ENCODE results near the gene RTN4RL2.

RTN4RL2 gene

GRCh38 chr11:57501953-57502352 lies 41.6 kb downstream of the RTN4RL2 start:
- Histone ChIP-seq H3K36me3 (ENCODE audit: insufficient read depth) (no peaks in the 10 kb centered on the region), H4K20me1 (ENCODE audit: insufficient read depth) (no peaks in the 10 kb centered on the region), H3K4me2 (no peak overlapping the region), H3K27ac (no peak overlapping the region), H3K27me3 (ENCODE audit: insufficient read depth, low read depth) (no peaks in the 10 kb centered on the region), H3K79me2 (ENCODE audit: insufficient read depth, low read depth) (no peaks in the 10 kb centered on the region), H3K4me1 (ENCODE audit: low read depth, poor library complexity, severe bottlenecking) (no peaks in the 10 kb centered on the region), H3K4me3 (IDR thresholded peaks at IDR 0.05; ENCODE audit: insufficient read depth, low read depth, low read length) (no peak overlapping the region), H3K9ac (no peak overlapping the region), H2AFZ (ENCODE audit: low read depth) (no peak overlapping the region)
- TF ChIP-seq CTCF (conservative IDR thresholded peaks at IDR 0.05; ENCODE audit: low read depth, low read length): no peak

GRCh38 chr11:57502376-57502775 lies 42.0 kb downstream of the RTN4RL2 start:
- H3K36me3 ChIP-seq (ENCODE audit: insufficient read depth): no peaks in the 10 kb centered on the region
- H3K79me2 ChIP-seq (ENCODE audit: insufficient read depth, low read depth): no peaks in the 10 kb centered on the region
- no peak overlapping the region for H2AFZ ChIP-seq (ENCODE audit: low read depth)
- H4K20me1 ChIP-seq (ENCODE audit: insufficient read depth): no peaks in the 10 kb centered on the region
- H3K4me2 ChIP-seq: no peak overlapping the region
- no peak overlapping the region for H3K9ac ChIP-seq
- TF ChIP-seq CTCF (conservative IDR thresholded peaks at IDR 0.05; ENCODE audit: low read depth, low read length): no peak
- no peak overlapping the region for H3K4me3 ChIP-seq (IDR thresholded peaks at IDR 0.05; ENCODE audit: insufficient read depth, low read depth, low read length)
- no peaks in the 10 kb centered on the region for H3K27me3 ChIP-seq (ENCODE audit: insufficient read depth, low read depth)
- no peak overlapping the region for H3K27ac ChIP-seq
- H3K4me1 ChIP-seq (ENCODE audit: low read depth, poor library complexity, severe bottlenecking): no peaks in the 10 kb centered on the region

GRCh38 chr11:57502870-57503269 lies 42.5 kb downstream of the RTN4RL2 start:
- Histone ChIP-seq H3K36me3 (ENCODE audit: insufficient read depth) (no peaks in the 10 kb centered on the region), H4K20me1 (ENCODE audit: insufficient read depth) (no peaks in the 10 kb centered on the region), H3K4me3 (IDR thresholded peaks at IDR 0.05; ENCODE audit: insufficient read depth, low read depth, low read length) (no peak overlapping the region), H3K4me1 (ENCODE audit: low read depth, poor library complexity, severe bottlenecking) (no peaks in the 10 kb centered on the region), H3K4me2 (no peak overlapping the region), H3K27ac (no peak overlapping the region), H3K27me3 (ENCODE audit: insufficient read depth, low read depth) (no peaks in the 10 kb centered on the region), H2AFZ (ENCODE audit: low read depth) (no peak overlapping the region), H3K79me2 (ENCODE audit: insufficient read depth, low read depth) (no peaks in the 10 kb centered on the region), H3K9ac (no peak overlapping the region)
- no peak for TF ChIP-seq CTCF (conservative IDR thresholded peaks at IDR 0.05; ENCODE audit: low read depth, low read length)

GRCh38 chr11:57504511-57504910 lies 44.2 kb downstream of the RTN4RL2 start:
- H3K36me3 ChIP-seq (ENCODE audit: insufficient read depth): no peaks in the 10 kb centered on the region
- H3K4me2 ChIP-seq: no peak overlapping the region
- TF ChIP-seq CTCF (conservative IDR thresholded peaks at IDR 0.05; ENCODE audit: low read depth, low read length): no peak
- H3K4me3 ChIP-seq (IDR thresholded peaks at IDR 0.05; ENCODE audit: insufficient read depth, low read depth, low read length): no peak overlapping the region
- H2AFZ ChIP-seq (ENCODE audit: low read depth): no peak overlapping the region
- H3K27ac ChIP-seq: no peak overlapping the region
- H3K79me2 ChIP-seq (ENCODE audit: insufficient read depth, low read depth): no peaks in the 10 kb centered on the region
- no peaks in the 10 kb centered on the region for H3K27me3 ChIP-seq (ENCODE audit: insufficient read depth, low read depth)
- no peak overlapping the region for H3K9ac ChIP-seq
- no peaks in the 10 kb centered on the region for H4K20me1 ChIP-seq (ENCODE audit: insufficient read depth)
- no peaks in the 10 kb centered on the region for H3K4me1 ChIP-seq (ENCODE audit: low read depth, poor library complexity, severe bottlenecking)

GRCh38 chr11:57506522-57506921 lies 46.2 kb downstream of the RTN4RL2 start:
- Histone ChIP-seq H4K20me1 (ENCODE audit: insufficient read depth) (no peaks in the 10 kb centered on the region), H3K4me3 (IDR thresholded peaks at IDR 0.05; ENCODE audit: insufficient read depth, low read depth, low read length) (no peak overlapping the region), H3K27ac (no peak overlapping the region), H3K36me3 (ENCODE audit: insufficient read depth) (no peaks in the 10 kb centered on the region), H3K4me1 (ENCODE audit: low read depth, poor library complexity, severe bottlenecking) (no peaks in the 10 kb centered on the region), H3K9ac (no peak overlapping the region), H3K4me2 (no peak overlapping the region), H3K79me2 (ENCODE audit: insufficient read depth, low read depth) (no peaks in the 10 kb centered on the region), H3K27me3 (ENCODE audit: insufficient read depth, low read depth) (no peaks in the 10 kb centered on the region), H2AFZ (ENCODE audit: low read depth) (no peak overlapping the region)
- TF ChIP-seq CTCF (conservative IDR thresholded peaks at IDR 0.05; ENCODE audit: low read depth, low read length): no peak

Data from KMS-11 (cell line).